HepG2 (cell line): Measurements from ENCODE around the gene SEC16A.

Experiments
- ARHGAP35 ChIP-seq: sonication (generic); formaldehyde crosslinking; IDR thresholded peaks from 2 replicates; pipeline ENCODE4 v1.9.0; 2022; ENCODE audit warnings: mild to moderate bottlenecking, inconsistent platforms, moderate library complexity, missing genetic modification reagents, borderline replicate concordance
- EZH2 ChIP-seq: conservative IDR thresholded peaks from 2 replicates; pipeline ENCODE4 v1.6.1; 2012; ENCODE audit warnings: mild to moderate bottlenecking, low read depth, low read length, moderate library complexity
- GATAD2A ChIP-seq: IDR thresholded peaks from 2 replicates; pipeline ENCODE4 v1.6.1; 2016
- NONO ChIP-seq, 2 experiments: fragments of 450-650 bp in 1 of 2; sonication (generic) in 1 of 2; formaldehyde crosslinking in 1 of 2; IDR thresholded peaks in 1 of 2; conservative IDR thresholded peaks in 1 of 2; 2 replicates each; pipeline versions ENCODE4 v1.6.1 to v1.8.0; 2017 to 2022; ENCODE audit warnings: mild to moderate bottlenecking in 1 of 2, missing genetic modification reagents in 1 of 2, moderate library complexity in 1 of 2
- NRL ChIP-seq: sonication (generic); formaldehyde crosslinking; IDR thresholded peaks from 2 replicates; pipeline ENCODE4 v1.5.0; 2020; ENCODE audit warnings: missing genetic modification reagents, mild to moderate bottlenecking, moderate library complexity, borderline replicate concordance
- SRSF1 ChIP-seq: fragments of 200-400 bp; formaldehyde crosslinking; optimal IDR thresholded peaks from 2 replicates; pipeline ENCODE3; 2017; ENCODE audit warnings: mild to moderate bottlenecking, low read depth, low read length, moderate library complexity
- TCF12 ChIP-seq, 2 experiments: fragments of 450-650 bp in 1 of 2; sonication (generic) in 1 of 2; formaldehyde crosslinking in 1 of 2; IDR thresholded peaks; 2 replicates each; pipeline versions ENCODE4 v1.6.1 to v1.8.0; 2017 to 2022; ENCODE audit warnings: antibody characterized with exemption in 1 of 2, mild to moderate bottlenecking in 1 of 2, missing genetic modification reagents in 1 of 2, moderate library complexity in 1 of 2
- ZNF256 ChIP-seq: sonication (generic); formaldehyde crosslinking; conservative IDR thresholded peaks from 2 replicates; pipeline ENCODE4 v1.4.0; 2020; ENCODE audit warnings: missing genetic modification reagents
- TF ChIP-seq, protein P1 (sequence below): sonication (generic); formaldehyde crosslinking; IDR thresholded peaks from 2 replicates; pipeline ENCODE4 v1.4.0; 2020; ENCODE audit warnings: missing genetic modification reagents
- TF ChIP-seq, protein P2 (sequence below): sonication (generic); formaldehyde crosslinking; IDR thresholded peaks from 2 replicates; pipeline ENCODE4 v1.5.0; 2020; ENCODE audit warnings: mild to moderate bottlenecking, missing genetic modification reagents, moderate library complexity
- TF ChIP-seq, protein P3 (sequence below), 2 experiments: fragments of 450-650 bp in 1 of 2; sonication (generic) in 1 of 2; formaldehyde crosslinking; IDR thresholded peaks; 2 replicates each; pipeline versions ENCODE4 v1.5.0 to v1.8.0; 2020 to 2022; ENCODE audit warnings: mild to moderate bottlenecking in 1 of 2, missing genetic modification reagents in 1 of 2
- TF ChIP-seq, protein P4 (sequence below): conservative IDR thresholded peaks from 2 replicates; pipeline ENCODE4 v1.6.1; 2018; ENCODE audit warnings: missing genetic modification reagents

DNA sequence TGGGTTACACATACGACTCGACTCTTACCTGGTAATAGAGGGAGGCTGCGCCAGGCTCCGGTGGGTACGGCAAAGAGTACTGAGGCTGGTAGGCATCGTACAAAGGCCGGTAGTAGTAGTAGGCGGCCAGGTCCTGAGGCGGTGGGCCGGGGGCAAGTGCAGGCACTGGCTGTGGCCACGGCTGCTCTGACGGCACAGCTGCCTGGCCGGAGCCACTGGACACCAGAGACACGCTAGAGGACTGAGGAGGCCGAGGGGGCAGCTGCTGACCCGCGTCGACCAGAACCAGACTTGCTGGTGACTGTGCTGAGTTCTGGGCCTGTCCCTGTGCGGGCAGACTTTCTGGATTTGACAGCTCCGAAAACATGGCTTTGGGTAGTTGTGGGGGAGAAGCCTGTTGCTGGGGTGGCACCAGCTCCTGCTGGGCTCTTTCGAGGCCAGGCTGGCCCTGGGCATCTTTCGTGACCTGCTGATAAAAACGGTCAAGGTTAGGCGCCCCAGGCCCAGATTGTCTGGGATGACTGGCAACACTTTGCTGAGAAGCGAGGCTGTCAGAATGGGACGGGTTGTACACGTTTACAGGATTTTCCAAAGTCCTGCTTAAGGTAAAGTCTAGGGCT, 8.7 kb downstream of the SEC16A start:
- TF ChIP-seq, protein P1, sequence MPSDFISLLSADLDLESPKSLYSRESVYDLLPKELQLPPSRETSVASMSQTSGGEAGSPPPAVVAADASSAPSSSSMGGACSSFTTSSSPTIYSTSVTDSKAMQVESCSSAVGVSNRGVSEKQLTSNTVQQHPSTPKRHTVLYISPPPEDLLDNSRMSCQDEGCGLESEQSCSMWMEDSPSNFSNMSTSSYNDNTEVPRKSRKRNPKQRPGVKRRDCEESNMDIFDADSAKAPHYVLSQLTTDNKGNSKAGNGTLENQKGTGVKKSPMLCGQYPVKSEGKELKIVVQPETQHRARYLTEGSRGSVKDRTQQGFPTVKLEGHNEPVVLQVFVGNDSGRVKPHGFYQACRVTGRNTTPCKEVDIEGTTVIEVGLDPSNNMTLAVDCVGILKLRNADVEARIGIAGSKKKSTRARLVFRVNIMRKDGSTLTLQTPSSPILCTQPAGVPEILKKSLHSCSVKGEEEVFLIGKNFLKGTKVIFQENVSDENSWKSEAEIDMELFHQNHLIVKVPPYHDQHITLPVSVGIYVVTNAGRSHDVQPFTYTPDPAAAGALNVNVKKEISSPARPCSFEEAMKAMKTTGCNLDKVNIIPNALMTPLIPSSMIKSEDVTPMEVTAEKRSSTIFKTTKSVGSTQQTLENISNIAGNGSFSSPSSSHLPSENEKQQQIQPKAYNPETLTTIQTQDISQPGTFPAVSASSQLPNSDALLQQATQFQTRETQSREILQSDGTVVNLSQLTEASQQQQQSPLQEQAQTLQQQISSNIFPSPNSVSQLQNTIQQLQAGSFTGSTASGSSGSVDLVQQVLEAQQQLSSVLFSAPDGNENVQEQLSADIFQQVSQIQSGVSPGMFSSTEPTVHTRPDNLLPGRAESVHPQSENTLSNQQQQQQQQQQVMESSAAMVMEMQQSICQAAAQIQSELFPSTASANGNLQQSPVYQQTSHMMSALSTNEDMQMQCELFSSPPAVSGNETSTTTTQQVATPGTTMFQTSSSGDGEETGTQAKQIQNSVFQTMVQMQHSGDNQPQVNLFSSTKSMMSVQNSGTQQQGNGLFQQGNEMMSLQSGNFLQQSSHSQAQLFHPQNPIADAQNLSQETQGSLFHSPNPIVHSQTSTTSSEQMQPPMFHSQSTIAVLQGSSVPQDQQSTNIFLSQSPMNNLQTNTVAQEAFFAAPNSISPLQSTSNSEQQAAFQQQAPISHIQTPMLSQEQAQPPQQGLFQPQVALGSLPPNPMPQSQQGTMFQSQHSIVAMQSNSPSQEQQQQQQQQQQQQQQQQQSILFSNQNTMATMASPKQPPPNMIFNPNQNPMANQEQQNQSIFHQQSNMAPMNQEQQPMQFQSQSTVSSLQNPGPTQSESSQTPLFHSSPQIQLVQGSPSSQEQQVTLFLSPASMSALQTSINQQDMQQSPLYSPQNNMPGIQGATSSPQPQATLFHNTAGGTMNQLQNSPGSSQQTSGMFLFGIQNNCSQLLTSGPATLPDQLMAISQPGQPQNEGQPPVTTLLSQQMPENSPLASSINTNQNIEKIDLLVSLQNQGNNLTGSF (CRISPR knock-in tag), result no peak
- TF ChIP-seq, protein P2, sequence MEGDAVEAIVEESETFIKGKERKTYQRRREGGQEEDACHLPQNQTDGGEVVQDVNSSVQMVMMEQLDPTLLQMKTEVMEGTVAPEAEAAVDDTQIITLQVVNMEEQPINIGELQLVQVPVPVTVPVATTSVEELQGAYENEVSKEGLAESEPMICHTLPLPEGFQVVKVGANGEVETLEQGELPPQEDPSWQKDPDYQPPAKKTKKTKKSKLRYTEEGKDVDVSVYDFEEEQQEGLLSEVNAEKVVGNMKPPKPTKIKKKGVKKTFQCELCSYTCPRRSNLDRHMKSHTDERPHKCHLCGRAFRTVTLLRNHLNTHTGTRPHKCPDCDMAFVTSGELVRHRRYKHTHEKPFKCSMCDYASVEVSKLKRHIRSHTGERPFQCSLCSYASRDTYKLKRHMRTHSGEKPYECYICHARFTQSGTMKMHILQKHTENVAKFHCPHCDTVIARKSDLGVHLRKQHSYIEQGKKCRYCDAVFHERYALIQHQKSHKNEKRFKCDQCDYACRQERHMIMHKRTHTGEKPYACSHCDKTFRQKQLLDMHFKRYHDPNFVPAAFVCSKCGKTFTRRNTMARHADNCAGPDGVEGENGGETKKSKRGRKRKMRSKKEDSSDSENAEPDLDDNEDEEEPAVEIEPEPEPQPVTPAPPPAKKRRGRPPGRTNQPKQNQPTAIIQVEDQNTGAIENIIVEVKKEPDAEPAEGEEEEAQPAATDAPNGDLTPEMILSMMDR (CRISPR knock-in tag), result no peak
- TF ChIP-seq ZNF256 (no peak), TCF12 (IDR thresholded peaks at IDR 0.05) (no peak), TCF12 (CRISPR knock-in tag; IDR thresholded peaks at IDR 0.05) (no peak), ARHGAP35 (CRISPR knock-in tag) (no peak), NONO (IDR thresholded peaks at IDR 0.05) (no peak), NONO (CRISPR knock-in tag; conservative IDR thresholded peaks at IDR 0.05) (no peak), SRSF1 (no peak), NRL (CRISPR knock-in tag) (no peak), EZH2 (no peak), GATAD2A (CRISPR knock-in tag) (no peak)
- TF ChIP-seq, protein P3, sequence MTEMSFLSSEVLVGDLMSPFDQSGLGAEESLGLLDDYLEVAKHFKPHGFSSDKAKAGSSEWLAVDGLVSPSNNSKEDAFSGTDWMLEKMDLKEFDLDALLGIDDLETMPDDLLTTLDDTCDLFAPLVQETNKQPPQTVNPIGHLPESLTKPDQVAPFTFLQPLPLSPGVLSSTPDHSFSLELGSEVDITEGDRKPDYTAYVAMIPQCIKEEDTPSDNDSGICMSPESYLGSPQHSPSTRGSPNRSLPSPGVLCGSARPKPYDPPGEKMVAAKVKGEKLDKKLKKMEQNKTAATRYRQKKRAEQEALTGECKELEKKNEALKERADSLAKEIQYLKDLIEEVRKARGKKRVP (CRISPR knock-in tag; IDR thresholded peaks at IDR 0.05), result no peak
- TF ChIP-seq, protein P4, sequence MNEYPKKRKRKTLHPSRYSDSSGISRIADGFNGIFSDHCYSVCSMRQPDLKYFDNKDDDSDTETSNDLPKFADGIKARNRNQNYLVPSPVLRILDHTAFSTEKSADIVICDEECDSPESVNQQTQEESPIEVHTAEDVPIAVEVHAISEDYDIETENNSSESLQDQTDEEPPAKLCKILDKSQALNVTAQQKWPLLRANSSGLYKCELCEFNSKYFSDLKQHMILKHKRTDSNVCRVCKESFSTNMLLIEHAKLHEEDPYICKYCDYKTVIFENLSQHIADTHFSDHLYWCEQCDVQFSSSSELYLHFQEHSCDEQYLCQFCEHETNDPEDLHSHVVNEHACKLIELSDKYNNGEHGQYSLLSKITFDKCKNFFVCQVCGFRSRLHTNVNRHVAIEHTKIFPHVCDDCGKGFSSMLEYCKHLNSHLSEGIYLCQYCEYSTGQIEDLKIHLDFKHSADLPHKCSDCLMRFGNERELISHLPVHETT (CRISPR knock-in tag), result no peak
